RWPE1 (cell line): Measurements from ENCODE around the gene SSBP2.

ENCODE experiments used
- CTCF ChIA-PET: fragments of 350-600 bp; sonication (Branson Sonifier 250); formaldehyde crosslinking; extraction: SDS; loops from one replicate; lab custom pipeline; 2021; lab: Yijun Ruan, JAX
- POLR2A ChIA-PET: fragments of 400-600 bp; formaldehyde crosslinking; extraction: SDS; loops from one replicate; lab custom pipeline; 2020; ENCODE audit warnings: antibody characterized with exemption; ENCODE audit not compliant: low non-redundant PET; lab: Yijun Ruan, JAX
- DNase-seq: peaks from one replicate; pipeline ENCODE4 v3.0.0; 2012; ENCODE audit warnings: low spot score
- H3K27ac ChIP-seq: fragments of 450-650 bp; 2 replicates; pipeline ENCODE4 v1.5.1; 2017
- CTCF ChIP-seq: fragments of 450-650 bp; conservative IDR thresholded peaks from 2 replicates; pipeline ENCODE4 v1.5.1; 2017; ENCODE audit warnings: low read depth, mild to moderate bottlenecking

SSBP2 gene

GRCh38 chr5:81747030-81747429, 3.9 kb downstream of the SSBP2 start:
- TF ChIP-seq CTCF, result no peak
- ChIA-PET CTCF (no interaction called here), POLR2A (no interaction called here)
- DNase-seq, result no peak
- H3K27ac ChIP-seq, result no peak overlapping the region

- no peak for DNase-seq
- H3K27ac ChIP-seq, result no peak overlapping the region
- no peak for TF ChIP-seq CTCF
- ChIA-PET POLR2A (no interaction called here), CTCF (interaction anchor here (0.5 kb wide), 1 partner anchor 227 kb away, joined by 3 read pairs; no protein-coding TSS in a partner anchor)
Measured at GRCh38 chr5:81740758-81741157, 10.1 kb downstream of the SSBP2 start.

GRCh38 chr5:81739291-81739690, 11.6 kb downstream of the SSBP2 start:
- ChIA-PET POLR2A (no interaction called here), CTCF (no interaction called here)
- no peak overlapping the region for H3K27ac ChIP-seq
- no peak for TF ChIP-seq CTCF
- DNase-seq, result no peak

- CTCF ChIA-PET, result no interaction called here
- no peak for DNase-seq
- no peak for TF ChIP-seq CTCF
- H3K27ac ChIP-seq, result no peak overlapping the region
- POLR2A ChIA-PET, result no interaction called here
Measured at GRCh38 chr5:81729276-81729675, 21.6 kb downstream of the SSBP2 start.

- CTCF ChIA-PET, result no interaction called here
Measured at GRCh38 chr5:81728301-81728700, 22.6 kb downstream of the SSBP2 start.

GRCh38 chr5:81726297-81726696, 24.6 kb downstream of the SSBP2 start:
- ChIA-PET CTCF (no interaction called here), POLR2A (no interaction called here)
- no peak overlapping the region for H3K27ac ChIP-seq
- DNase-seq, result no peak
- TF ChIP-seq CTCF, result no peak

More at GRCh38 chr5:81728301-81728700, 22.6 kb downstream of the SSBP2 start:
- POLR2A ChIA-PET, result no interaction called here
- TF ChIP-seq CTCF, result no peak
- DNase-seq, result no peak
- no peak overlapping the region for H3K27ac ChIP-seq

- POLR2A ChIA-PET, result no interaction called here
- CTCF ChIA-PET, result no interaction called here
- no peak for DNase-seq
- TF ChIP-seq CTCF, result no peak
- H3K27ac ChIP-seq, result no peak overlapping the region
Measured at GRCh38 chr5:81724571-81724970, 26.3 kb downstream of the SSBP2 start.
